Adipocyte (in vitro differentiated cells): ENCODE measurements around the gene KCNE2.
"Not testable (repeated sequence)": the region's sequence is repeated elsewhere in the genome, so short reads cannot be mapped to it uniquely, and the experiment has no call there.

ENCODE experiments used
- DNase-seq: peaks from one replicate; pipeline ENCODE4 v3.0.0-alpha.2; 2015; ENCODE audit warnings: low read depth
- H3K27me3 ChIP-seq: replicated peaks from 2 replicates; pipeline ENCODE4 v1.7.0; 2013; ENCODE audit warnings: mild to moderate bottlenecking, low read length, moderate library complexity; ENCODE audit not compliant: control insufficient read depth, insufficient read depth
- H3K36me3 ChIP-seq: 2 replicates; pipeline ENCODE4 v1.7.0; 2013; ENCODE audit warnings: low read length, mild to moderate bottlenecking, moderate library complexity; ENCODE audit not compliant: control insufficient read depth, insufficient read depth, severe bottlenecking
- H3K4me1 ChIP-seq: 2 replicates; pipeline ENCODE4 v1.7.0; 2013; ENCODE audit warnings: mild to moderate bottlenecking, low read length, moderate library complexity; ENCODE audit not compliant: control insufficient read depth, insufficient read depth
- H3K4me3 ChIP-seq: 2 replicates; pipeline ENCODE4 v1.7.0; 2013; ENCODE audit warnings: mild to moderate bottlenecking, low read length, moderate library complexity
- H3K9ac ChIP-seq: 2 replicates; pipeline ENCODE4 v1.7.0; 2013; ENCODE audit warnings: mild to moderate bottlenecking, low read length, moderate library complexity
- H3K9me3 ChIP-seq: 2 replicates; pipeline ENCODE4 v1.7.0; 2013; ENCODE audit warnings: mild to moderate bottlenecking, low read length, moderate library complexity; ENCODE audit not compliant: control insufficient read depth

KCNE2 gene

GRCh38 chr21:34372321-34372720 is 8.5 kb downstream of the KCNE2 start:
- H3K9me3 ChIP-seq: no peaks in the 10 kb centered on the region
- H3K27me3 ChIP-seq: no peaks in the 10 kb centered on the region
- H3K36me3 ChIP-seq: no peaks in the 10 kb centered on the region
- no peak overlapping the region for H3K4me3 ChIP-seq
- no peaks in the 10 kb centered on the region for H3K4me1 ChIP-seq
- no peak overlapping the region for H3K9ac ChIP-seq
- DNase-seq: no peak

- not testable (repeated sequence) for H3K4me1 ChIP-seq, H3K36me3 ChIP-seq, H3K4me3 ChIP-seq, H3K9ac ChIP-seq, H3K27me3 ChIP-seq, H3K9me3 ChIP-seq, DNase-seq
Observed at GRCh38 chr21:34374462-34374861, 10.7 kb downstream of the KCNE2 start.

GRCh38 chr21:34374940-34375618 is 11.3 kb downstream of the KCNE2 start, which contains the start of gene SMIM11:
Gene SMIM11, plus strand, starts transcription at chr21:34375507. Its CDS starts 3,998 bp downstream, at chr21:34379505.
- H3K9me3 ChIP-seq, DNase-seq, H3K36me3 ChIP-seq, H3K9ac ChIP-seq, H3K4me1 ChIP-seq, H3K27me3 ChIP-seq, H3K4me3 ChIP-seq: not testable (repeated sequence)

- H3K36me3 ChIP-seq, H3K4me1 ChIP-seq, H3K27me3 ChIP-seq, H3K9ac ChIP-seq, H3K4me3 ChIP-seq, H3K9me3 ChIP-seq, DNase-seq: not testable (repeated sequence)
Observed at GRCh38 chr21:34375619-34375972, 11.8 kb downstream of the KCNE2 start.

- DNase-seq, H3K9ac ChIP-seq, H3K4me1 ChIP-seq, H3K9me3 ChIP-seq, H3K4me3 ChIP-seq, H3K36me3 ChIP-seq, H3K27me3 ChIP-seq: not testable (repeated sequence)
Observed at GRCh38 chr21:34383138-34383537, 19.3 kb downstream of the KCNE2 start.

- not testable (repeated sequence) for H3K27me3 ChIP-seq, H3K4me1 ChIP-seq, H3K9me3 ChIP-seq, H3K36me3 ChIP-seq, DNase-seq, H3K9ac ChIP-seq, H3K4me3 ChIP-seq
Observed at GRCh38 chr21:34383724-34384415, 20.1 kb downstream of the KCNE2 start.

GRCh38 chr21:34400522-34400921 is 36.7 kb downstream of the KCNE2 start:
- not testable (repeated sequence) for DNase-seq, H3K4me3 ChIP-seq, H3K27me3 ChIP-seq, H3K4me1 ChIP-seq, H3K36me3 ChIP-seq, H3K9ac ChIP-seq, H3K9me3 ChIP-seq

GRCh38 chr21:34404742-34405141 is 40.9 kb downstream of the KCNE2 start:
- H3K4me1 ChIP-seq: not testable (repeated sequence)

GRCh38 chr21:34405686-34406085 is 41.9 kb downstream of the KCNE2 start:
- DNase-seq, H3K9me3 ChIP-seq, H3K36me3 ChIP-seq, H3K4me3 ChIP-seq, H3K27me3 ChIP-seq, H3K4me1 ChIP-seq, H3K9ac ChIP-seq: not testable (repeated sequence)

More at GRCh38 chr21:34404742-34405141, 40.9 kb downstream of the KCNE2 start:
- H3K36me3 ChIP-seq, H3K9ac ChIP-seq, H3K9me3 ChIP-seq, H3K4me3 ChIP-seq, H3K27me3 ChIP-seq, DNase-seq: not testable (repeated sequence)

- H3K36me3 ChIP-seq, H3K9me3 ChIP-seq, H3K4me3 ChIP-seq, H3K4me1 ChIP-seq, DNase-seq, H3K9ac ChIP-seq, H3K27me3 ChIP-seq: not testable (repeated sequence)
Observed at GRCh38 chr21:34406102-34406501, 42.3 kb downstream of the KCNE2 start.

- not testable (repeated sequence) for H3K9ac ChIP-seq, DNase-seq, H3K4me3 ChIP-seq, H3K27me3 ChIP-seq, H3K9me3 ChIP-seq, H3K4me1 ChIP-seq, H3K36me3 ChIP-seq
Observed at GRCh38 chr21:34406676-34407075, 42.9 kb downstream of the KCNE2 start.

- not testable (repeated sequence) for H3K9ac ChIP-seq, DNase-seq, H3K4me3 ChIP-seq, H3K4me1 ChIP-seq, H3K9me3 ChIP-seq, H3K27me3 ChIP-seq, H3K36me3 ChIP-seq
Observed at GRCh38 chr21:34407294-34407693, 43.5 kb downstream of the KCNE2 start.
